Ishikawa (cell line): ENCODE data around the gene PAPOLB.

ENCODE experiments used
- CEBPB ChIP-seq: IDR thresholded peaks from 2 replicates; pipeline ENCODE4 v1.6.1; 2012
- CREB1 ChIP-seq: IDR thresholded peaks from 2 replicates; pipeline ENCODE4 v1.6.1; 2012; ENCODE audit warnings: low read depth
- EGR1 ChIP-seq: IDR thresholded peaks from 2 replicates; pipeline ENCODE4 v1.6.1; 2012
- EP300 ChIP-seq: IDR thresholded peaks from 2 replicates; pipeline ENCODE4 v1.6.1; 2012; ENCODE audit warnings: borderline replicate concordance
- FOXM1 ChIP-seq: IDR thresholded peaks from 2 replicates; pipeline ENCODE4 v1.6.1; 2012; ENCODE audit warnings: low read depth, borderline replicate concordance
- NFIC ChIP-seq: IDR thresholded peaks from 2 replicates; pipeline ENCODE4 v1.6.1; 2012
- RAD21 ChIP-seq: IDR thresholded peaks from 2 replicates; pipeline ENCODE4 v1.6.1; 2012; ENCODE audit warnings: low read depth
- REST ChIP-seq: IDR thresholded peaks from 2 replicates; pipeline ENCODE4 v1.6.1; 2012; ENCODE audit warnings: low read depth, mild to moderate bottlenecking
- TAF1 ChIP-seq: IDR thresholded peaks from 2 replicates; pipeline ENCODE4 v1.6.1; 2012; ENCODE audit warnings: low read depth, mild to moderate bottlenecking
- TEAD4 ChIP-seq: IDR thresholded peaks from 2 replicates; pipeline ENCODE4 v1.6.1; 2012
- YY1 ChIP-seq: IDR thresholded peaks from 2 replicates; pipeline ENCODE4 v1.6.1; 2012; ENCODE audit warnings: low read depth
- ZBTB7A ChIP-seq: IDR thresholded peaks from 2 replicates; pipeline ENCODE4 v1.6.1; 2012; ENCODE audit warnings: low read depth
- TF ChIP-seq, protein P1 (sequence below): IDR thresholded peaks from 2 replicates; pipeline ENCODE4 v1.6.1; 2012
- TF ChIP-seq, protein P2 (sequence below): IDR thresholded peaks from 2 replicates; pipeline ENCODE4 v1.6.1; 2012

DNA sequence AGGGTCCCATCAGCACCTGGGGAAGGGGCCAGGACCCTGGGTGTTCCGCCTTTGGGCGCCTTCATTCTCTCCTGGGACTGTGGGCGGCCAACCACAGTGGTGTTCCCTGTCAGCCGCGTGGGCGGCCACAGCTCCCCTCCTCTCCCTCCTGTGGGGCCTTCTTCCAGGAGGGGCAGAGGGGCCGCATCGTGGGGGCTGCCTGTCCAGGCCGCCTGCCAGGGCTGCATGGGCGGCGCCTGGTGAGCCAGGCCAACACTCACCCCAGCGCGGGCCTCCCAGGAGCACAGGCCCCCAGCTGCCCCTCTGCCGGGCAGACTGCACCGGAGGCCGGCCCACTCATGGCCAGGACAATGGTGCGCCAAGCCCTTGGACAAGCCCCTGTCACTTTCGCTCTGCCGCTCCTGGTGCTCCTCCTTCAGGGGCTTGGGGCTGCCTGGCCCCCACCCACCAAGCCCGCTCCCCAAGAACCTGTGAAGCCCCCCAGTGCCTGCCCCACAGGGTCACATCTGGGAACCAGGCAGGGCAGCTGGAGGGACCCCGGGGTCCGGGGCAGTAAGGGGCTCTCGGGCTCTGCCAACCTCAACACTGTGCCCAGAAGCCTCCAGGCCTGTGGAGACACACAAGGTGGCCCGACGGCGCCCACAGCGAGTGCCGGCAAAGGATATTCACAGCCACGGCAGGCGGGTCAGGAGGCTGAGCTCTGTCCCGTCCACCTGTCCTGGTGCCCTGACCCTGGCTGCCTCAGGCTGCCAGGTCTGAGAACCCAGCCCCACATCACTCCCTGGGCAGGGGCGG lies 43.6 kb downstream of the PAPOLB start:
- TF ChIP-seq REST (no peak), CREB1 (no peak), FOXM1 (no peak), NFIC (no peak), EP300 (no peak), YY1 (no peak), RAD21 (no peak), CEBPB (no peak), ZBTB7A (no peak), TAF1 (no peak), TEAD4 (no peak), EGR1 (no peak)
- TF ChIP-seq, protein P1, sequence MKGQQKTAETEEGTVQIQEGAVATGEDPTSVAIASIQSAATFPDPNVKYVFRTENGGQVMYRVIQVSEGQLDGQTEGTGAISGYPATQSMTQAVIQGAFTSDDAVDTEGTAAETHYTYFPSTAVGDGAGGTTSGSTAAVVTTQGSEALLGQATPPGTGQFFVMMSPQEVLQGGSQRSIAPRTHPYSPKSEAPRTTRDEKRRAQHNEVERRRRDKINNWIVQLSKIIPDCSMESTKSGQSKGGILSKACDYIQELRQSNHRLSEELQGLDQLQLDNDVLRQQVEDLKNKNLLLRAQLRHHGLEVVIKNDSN, result no peak
- TF ChIP-seq, protein P2, sequence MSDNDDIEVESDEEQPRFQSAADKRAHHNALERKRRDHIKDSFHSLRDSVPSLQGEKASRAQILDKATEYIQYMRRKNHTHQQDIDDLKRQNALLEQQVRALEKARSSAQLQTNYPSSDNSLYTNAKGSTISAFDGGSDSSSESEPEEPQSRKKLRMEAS, result no peak
